Adrenal gland (tissue), 5 donors: Measurements from ENCODE around the gene IKZF3.

ENCODE experiments used
- POLR2A ChIP-seq, 2 donors: fragments of 450-650 bp; IDR thresholded peaks; one replicate each; pipeline ENCODE4 v1.6.1; 2017; ENCODE audit warnings: antibody characterized with exemption in 2 of 2, mild to moderate bottlenecking in 2 of 2, moderate library complexity in 1 of 2
- TF ChIP-seq, protein P1 (sequence below), 6 experiments: fragments of 450-650 bp in 4 of 6; fragments of 200-600 bp in 2 of 6; sonication (generic) in 1 of 6; IDR thresholded peaks; 1 replicate in 5 of 6; 2 replicates in 1 of 6; pipeline versions ENCODE4 v1.5.1 to v1.8.0; 2016 to 2021; ENCODE audit warnings: antibody characterized with exemption in 6 of 6, mild to moderate bottlenecking in 2 of 6, moderate library complexity in 1 of 6
- donor health status: DM: no; HTN: no; CAD: no.

DNA sequence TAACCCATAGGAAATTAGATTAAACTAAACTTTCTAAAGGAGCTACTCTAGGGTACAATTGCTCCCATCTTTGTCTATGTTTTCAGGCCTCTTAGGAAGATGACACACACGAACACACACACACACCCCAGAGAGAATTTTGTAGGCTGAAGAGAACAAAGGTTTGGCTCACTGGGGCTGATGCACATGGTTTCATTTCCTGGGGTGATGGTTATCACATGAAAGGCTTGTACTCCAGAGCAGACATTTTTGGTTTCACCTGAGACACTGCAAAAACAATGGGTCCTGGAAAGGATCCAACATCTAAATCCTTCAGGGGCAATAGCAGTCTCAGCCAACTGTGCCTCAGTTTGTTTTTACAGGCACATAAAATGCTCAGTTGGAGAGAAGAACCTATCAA, 63.6 kb downstream of the IKZF3 start:
- TF ChIP-seq, protein P1, sequence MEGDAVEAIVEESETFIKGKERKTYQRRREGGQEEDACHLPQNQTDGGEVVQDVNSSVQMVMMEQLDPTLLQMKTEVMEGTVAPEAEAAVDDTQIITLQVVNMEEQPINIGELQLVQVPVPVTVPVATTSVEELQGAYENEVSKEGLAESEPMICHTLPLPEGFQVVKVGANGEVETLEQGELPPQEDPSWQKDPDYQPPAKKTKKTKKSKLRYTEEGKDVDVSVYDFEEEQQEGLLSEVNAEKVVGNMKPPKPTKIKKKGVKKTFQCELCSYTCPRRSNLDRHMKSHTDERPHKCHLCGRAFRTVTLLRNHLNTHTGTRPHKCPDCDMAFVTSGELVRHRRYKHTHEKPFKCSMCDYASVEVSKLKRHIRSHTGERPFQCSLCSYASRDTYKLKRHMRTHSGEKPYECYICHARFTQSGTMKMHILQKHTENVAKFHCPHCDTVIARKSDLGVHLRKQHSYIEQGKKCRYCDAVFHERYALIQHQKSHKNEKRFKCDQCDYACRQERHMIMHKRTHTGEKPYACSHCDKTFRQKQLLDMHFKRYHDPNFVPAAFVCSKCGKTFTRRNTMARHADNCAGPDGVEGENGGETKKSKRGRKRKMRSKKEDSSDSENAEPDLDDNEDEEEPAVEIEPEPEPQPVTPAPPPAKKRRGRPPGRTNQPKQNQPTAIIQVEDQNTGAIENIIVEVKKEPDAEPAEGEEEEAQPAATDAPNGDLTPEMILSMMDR (IDR thresholded peaks at IDR 0.05): no peak
- no peak for TF ChIP-seq POLR2A (IDR thresholded peaks at IDR 0.05)
